GM23338 (cell line): ENCODE results near the gene PRKAR1A. TPM values are rescaled to one million over a fixed set of nuclear protein-coding genes. Genes with fewer than 3 reads are reported as not detected.

ENCODE experiments used
- CREB1 ChIP-seq: fragments of 250-450 bp; sonication (Bioruptor Pico); IDR thresholded peaks from 2 replicates; pipeline ENCODE4 v1.5.0; 2020; ENCODE audit warnings: low read depth, mild to moderate bottlenecking, moderate library complexity
- CTCF ChIP-seq, 2 experiments: fragments of 200-600 bp in 1 of 2; sonication (generic) in 1 of 2; conservative IDR thresholded peaks; 2 replicates each; pipeline versions ENCODE4 v1.5.1 to v1.6.1; 2016 to 2017; ENCODE audit warnings: antibody characterized with exemption in 2 of 2, low read depth in 2 of 2, mild to moderate bottlenecking in 2 of 2, moderate library complexity in 1 of 2
- ETS1 ChIP-seq: IDR thresholded peaks from 2 replicates; pipeline ENCODE4 v1.6.1; 2016; ENCODE audit warnings: antibody characterized with exemption
- EZH2 ChIP-seq: fragments of 200-600 bp; sonication (generic); IDR thresholded peaks from one replicate; pipeline ENCODE4 v1.8.0; 2017; ENCODE audit warnings: antibody characterized with exemption, mild to moderate bottlenecking, low read depth; ENCODE audit not compliant: unreplicated experiment
- EZH2phosphoT487 ChIP-seq: fragments of 200-600 bp; sonication (generic); IDR thresholded peaks from one replicate; pipeline ENCODE4 v1.8.1; 2018; ENCODE audit warnings: antibody characterized with exemption; ENCODE audit not compliant: unreplicated experiment
- POLR2AphosphoS5 ChIP-seq: IDR thresholded peaks from 2 replicates; pipeline ENCODE4 v1.6.1; 2016; ENCODE audit warnings: antibody characterized with exemption, low read depth
- ZNF114 ChIP-seq: fragments of 250-450 bp; sonication (Bioruptor Pico); IDR thresholded peaks from 2 replicates; pipeline ENCODE4 v1.5.0; 2020; ENCODE audit warnings: mild to moderate bottlenecking, moderate library complexity
- ZNF462 ChIP-seq: fragments of 250-450 bp; sonication (Bioruptor Pico); IDR thresholded peaks from 2 replicates; pipeline ENCODE4 v1.5.0; 2020; ENCODE audit warnings: mild to moderate bottlenecking, moderate library complexity
- polyA plus RNA-seq: library from polyadenylated mRNA; unstranded; fragments of >200 nt; fragmentation: Nextera tagmentation; extraction: Ambion mirVana; gene quantifications from 2 replicates; pipeline ENCODE4 v1.2.1, GENCODE V29; 2016
- total RNA-seq: library from RNA; depleted of rRNA; stranded (reverse); fragments of >200 nt; shearing (Covaris generic); gene quantifications from 2 replicates; pipeline ENCODE4 v1.2.3, GENCODE V29; 2014

PRKAR1A gene
- total and polyA plus RNA-seq, 2 experiments from 2014 or later = 90.1 to 100 TPM

- TF ChIP-seq ZNF462 (CRISPR knock-in tag) = no peak
- TF ChIP-seq POLR2AphosphoS5 = no peak
- TF ChIP-seq EZH2phosphoT487 = no peak
- no peak for TF ChIP-seq CTCF (conservative IDR thresholded peaks at IDR 0.05; ENCODE audit: low read depth in 2 of 2)
- TF ChIP-seq ETS1 = no peak
- TF ChIP-seq CREB1 (CRISPR knock-in tag) = no peak
- TF ChIP-seq ZNF114 (CRISPR knock-in tag) = no peak
- no peak for TF ChIP-seq EZH2
Measured at GRCh38 chr17:68505951-68506350, 6.3 kb upstream of the PRKAR1A start (continued).
